SK-N-SH (cell line): Measurements from ENCODE around the gene WDR62. TPM values are rescaled to one million over a fixed set of nuclear protein-coding genes. Genes with fewer than 3 reads are reported as not detected.
"Not testable (repeated sequence)": the region's sequence is repeated elsewhere in the genome, so short reads cannot be mapped to it uniquely, and the experiment has no call there.

Experiments used
- CTCF ChIA-PET: fragments of 300-600, 350-600 bp; formaldehyde crosslinking; extraction: SDS; loops from one replicate; lab custom pipeline; 2021; lab: Yijun Ruan, JAX
- POLR2A ChIA-PET: fragments of 350-600 bp; sonication (Branson Sonifier 250); formaldehyde crosslinking; extraction: SDS; loops from one replicate; lab custom pipeline; 2020; ENCODE audit warnings: antibody characterized with exemption, inconsistent platforms; lab: Yijun Ruan, JAX
- DNase-seq: peaks from one replicate; pipeline ENCODE4 v3.0.0; 2012
- H2AFZ ChIP-seq: fragments of 200-600 bp; sonication (generic); 2 replicates; pipeline ENCODE4 v1.8.1; 2016; ENCODE audit warnings: antibody characterized with exemption, mild to moderate bottlenecking, low read depth
- H3F3A ChIP-seq: fragments of 200-600 bp; sonication (generic); replicated peaks from 2 replicates; pipeline ENCODE3; 2016; ENCODE audit warnings: antibody characterized with exemption, mild to moderate bottlenecking; ENCODE audit not compliant: insufficient read depth
- H3K27ac ChIP-seq, 2 experiments: fragments of 200-500 bp in 1 of 2; fragments of 200-600 bp in 1 of 2; sonication (Bioruptor generic) in 1 of 2; sonication (generic), shearing (Covaris generic) in 1 of 2; 2 replicates each; pipeline versions ENCODE4 v1.5.1 to v1.6.1; 2014 to 2016; ENCODE audit warnings: low read depth in 2 of 2, inconsistent platforms in 1 of 2, low read length in 1 of 2, mild to moderate bottlenecking in 1 of 2, mixed read lengths in 1 of 2
- H3K27me3 ChIP-seq: fragments of 200-600 bp; sonication (generic), shearing (Covaris generic); 2 replicates; pipeline ENCODE4 v1.6.1; 2016; ENCODE audit warnings: mixed run types; ENCODE audit not compliant: insufficient read depth
- H3K36me3 ChIP-seq, 2 experiments: fragments of 200-500 bp in 1 of 2; fragments of 200-600 bp in 1 of 2; sonication (Bioruptor generic) in 1 of 2; sonication (generic) in 1 of 2; replicated peaks in 1 of 2; 2 replicates each; pipeline versions ENCODE3 to v1.5.1; 2014 to 2016; ENCODE audit warnings: low read length in 1 of 2, mild to moderate bottlenecking in 1 of 2; ENCODE audit not compliant: insufficient read depth in 2 of 2, control insufficient read depth in 1 of 2
- H3K4me1 ChIP-seq, 2 experiments: fragments of 200-500 bp in 1 of 2; fragments of 200-600 bp in 1 of 2; sonication (Bioruptor generic) in 1 of 2; sonication (generic), shearing (Covaris generic) in 1 of 2; 2 replicates each; pipeline versions ENCODE4 v1.5.1 to v1.6.1; 2014 to 2016; ENCODE audit warnings: low read depth in 1 of 2, low read length in 1 of 2, mixed run types in 1 of 2; ENCODE audit not compliant: insufficient read depth in 2 of 2, control insufficient read depth in 1 of 2
- H3K4me2 ChIP-seq: fragments of 200-600 bp; sonication (generic), shearing (Covaris generic); 2 replicates; pipeline ENCODE4 v1.6.1; 2017; ENCODE audit warnings: mixed run types
- H3K4me3 ChIP-seq, 2 experiments: fragments of 200-500 bp in 1 of 2; fragments of 200-600 bp in 1 of 2; sonication (Bioruptor generic) in 1 of 2; sonication (generic), shearing (Covaris generic) in 1 of 2; 2 replicates each; pipeline versions ENCODE4 v1.5.1 to v1.8.1; 2014 to 2016; ENCODE audit warnings: low read depth in 2 of 2, inconsistent platforms in 1 of 2, low read length in 1 of 2, mild to moderate bottlenecking in 1 of 2, mixed read lengths in 1 of 2, moderate library complexity in 1 of 2
- H3K79me2 ChIP-seq: fragments of 200-600 bp; sonication (generic); 2 replicates; pipeline ENCODE4 v1.8.1; 2017; ENCODE audit warnings: mild to moderate bottlenecking; ENCODE audit not compliant: insufficient read depth
- H3K9ac ChIP-seq: fragments of 200-600 bp; sonication (generic); 2 replicates; pipeline ENCODE4 v1.6.1; 2017; ENCODE audit warnings: mixed run types
- H3K9me2 ChIP-seq: fragments of 200-600 bp; sonication (generic); 2 replicates; pipeline ENCODE4 v1.6.1; 2017; ENCODE audit warnings: mixed run types
- H3K9me3 ChIP-seq: fragments of 200-600 bp; sonication (generic); 2 replicates; pipeline ENCODE4 v1.6.1; 2017; ENCODE audit warnings: mixed run types, mild to moderate bottlenecking, moderate library complexity
- H4K20me1 ChIP-seq: fragments of 200-600 bp; sonication (generic); 2 replicates; pipeline ENCODE4 v1.6.1; 2017; ENCODE audit warnings: mild to moderate bottlenecking, mixed run types; ENCODE audit not compliant: insufficient read depth
- FOSL2 ChIP-seq: IDR thresholded peaks from 2 replicates; pipeline ENCODE4 v1.4.0; 2012; ENCODE audit warnings: low read depth, mild to moderate bottlenecking, moderate library complexity, borderline replicate concordance
- FOXJ3 ChIP-seq: sonication (generic); formaldehyde crosslinking; IDR thresholded peaks from 2 replicates; pipeline ENCODE4 v1.5.1; 2020; ENCODE audit warnings: mild to moderate bottlenecking, missing genetic modification reagents
- FOXM1 ChIP-seq: IDR thresholded peaks from 2 replicates; pipeline ENCODE4 v1.4.0; 2012; ENCODE audit warnings: low read depth, mild to moderate bottlenecking
- GATA2 ChIP-seq: sonication (generic); formaldehyde crosslinking; IDR thresholded peaks from 2 replicates; pipeline ENCODE4 v1.5.0; 2020; ENCODE audit warnings: mild to moderate bottlenecking, missing genetic modification reagents
- JUND ChIP-seq: IDR thresholded peaks from 2 replicates; pipeline ENCODE4 v1.4.0; 2012
- MEF2A ChIP-seq: IDR thresholded peaks from 2 replicates; pipeline ENCODE4 v1.4.0; 2012; ENCODE audit warnings: low read depth, borderline replicate concordance
- NFIC ChIP-seq: IDR thresholded peaks from 2 replicates; pipeline ENCODE4 v1.4.0; 2012; ENCODE audit warnings: borderline replicate concordance
- POLR2AphosphoS5 ChIP-seq: IDR thresholded peaks from 2 replicates; pipeline ENCODE4 v1.6.1; 2012; ENCODE audit warnings: low read depth, low read length
- RXRA ChIP-seq: IDR thresholded peaks from 2 replicates; pipeline ENCODE4 v1.4.0; 2012; ENCODE audit warnings: low read depth, mild to moderate bottlenecking, borderline replicate concordance
- SMC3 ChIP-seq: IDR thresholded peaks from 2 replicates; pipeline ENCODE4 v1.6.1; 2012; ENCODE audit warnings: low read depth, low read length, improper control_type of control experiment
- TAF1 ChIP-seq: IDR thresholded peaks from 2 replicates; pipeline ENCODE4 v1.6.1; 2012; ENCODE audit warnings: low read depth, mild to moderate bottlenecking, low read length, moderate library complexity, borderline replicate concordance
- WGBS: methylation state at CpG from one replicate; pipeline ENCODE4 v1.1.6; 2017; ENCODE audit warnings: low lambda C conversion rate; 5-methylcytosine and 5-hydroxymethylcytosine counted together
- polyA plus RNA-seq, 3 experiments: library from polyadenylated mRNA; depleted of rRNA; stranded (reverse); fragments of >200 nt; gene quantifications; 2 replicates each; pipeline ENCODE4 v1.2.3, GENCODE V29; 2012
- TF ChIP-seq, protein P1 (sequence below): fragments of 150-350 bp; IDR thresholded peaks from 2 replicates; pipeline ENCODE4 v1.6.1; 2016; ENCODE audit warnings: mild to moderate bottlenecking, low read depth, low read length

The WDR62 gene
- polyA plus RNA-seq, 1 of the 3 experiments (the other 2 are of a cell fraction) = 5.3 TPM

DNA sequence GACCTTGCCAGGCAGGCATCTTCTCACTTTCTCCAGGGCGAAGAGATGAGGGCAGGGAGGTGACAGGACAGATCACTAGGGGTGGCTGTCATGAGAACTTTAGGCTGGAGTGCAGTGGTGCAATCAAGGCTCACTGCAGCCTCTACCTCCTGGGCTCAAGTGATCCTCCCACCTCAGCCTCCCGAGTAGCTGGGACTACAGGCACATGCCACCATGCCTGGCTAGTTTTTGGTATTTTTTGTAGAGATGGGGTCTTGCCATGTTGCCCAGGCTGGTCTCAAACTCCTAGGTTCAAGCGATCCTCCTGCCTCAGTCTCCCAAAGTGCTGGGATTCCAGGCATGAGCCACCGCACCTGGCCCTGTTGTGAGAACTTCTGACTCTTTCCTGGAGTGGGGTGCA, 80.2 kb downstream of the WDR62 start:
- 93% methylated on average over 3 of the region's 4 CpGs for WGBS
- H2AFZ ChIP-seq, POLR2A ChIA-PET, H3K4me1 ChIP-seq, DNase-seq, H3K36me3 ChIP-seq, H3K4me3 ChIP-seq, H3K9ac ChIP-seq, H3K9me3 ChIP-seq, H3K27me3 ChIP-seq, H3K27ac ChIP-seq, H3K4me2 ChIP-seq, H3K79me2 ChIP-seq, H3K9me2 ChIP-seq, H4K20me1 ChIP-seq, CTCF ChIA-PET: not testable (repeated sequence)
- H3F3A ChIP-seq = peaks cover 21% of the 10 kb centered on the region

DNA sequence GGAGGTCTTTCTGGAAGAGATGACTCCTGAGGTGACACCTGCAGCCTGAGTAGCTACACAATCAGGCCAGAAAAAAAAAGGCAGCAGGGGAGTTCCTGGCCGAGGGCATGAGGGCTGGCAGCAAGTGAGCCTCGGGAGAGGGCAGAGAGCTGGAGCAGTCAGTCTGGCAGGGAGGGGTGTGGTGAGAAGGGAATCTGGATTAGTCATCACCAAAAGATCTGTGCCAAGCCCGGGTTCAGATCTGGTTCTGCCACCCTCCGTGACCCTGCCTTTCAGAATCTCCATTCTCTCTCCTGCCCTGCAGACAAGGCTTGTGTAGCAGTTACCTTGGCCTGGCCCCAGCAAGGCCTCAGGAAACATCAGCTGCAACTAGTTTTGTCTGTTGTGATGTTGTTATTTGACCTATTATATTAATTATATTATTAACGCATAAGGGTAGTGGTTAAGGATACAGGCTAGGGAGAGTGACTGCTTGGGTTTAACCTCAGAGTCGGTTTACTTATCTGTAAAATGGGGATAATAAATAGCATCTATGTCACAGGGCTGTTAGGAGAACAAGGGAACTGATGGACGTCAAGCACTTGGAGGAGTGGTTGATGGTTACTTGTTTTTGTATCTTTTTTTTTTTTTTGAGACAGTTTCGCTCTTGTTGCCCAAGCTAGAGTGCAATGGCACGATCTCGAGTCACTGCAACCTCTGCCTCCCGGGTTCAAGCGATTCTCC, 82.4 kb downstream of the WDR62 start:
- TF ChIP-seq POLR2AphosphoS5 (peak; percentile 15; the same call in 1 of the 2 replicates), FOSL2 (peak; percentile 65), NFIC (peak; percentile 68), RXRA (peak; percentile 87; the same call in 1 of the 2 replicates), JUND (peak; percentile 45; the same call in 1 of the 2 replicates), GATA2 (no peak)
- TF ChIP-seq, protein P1, sequence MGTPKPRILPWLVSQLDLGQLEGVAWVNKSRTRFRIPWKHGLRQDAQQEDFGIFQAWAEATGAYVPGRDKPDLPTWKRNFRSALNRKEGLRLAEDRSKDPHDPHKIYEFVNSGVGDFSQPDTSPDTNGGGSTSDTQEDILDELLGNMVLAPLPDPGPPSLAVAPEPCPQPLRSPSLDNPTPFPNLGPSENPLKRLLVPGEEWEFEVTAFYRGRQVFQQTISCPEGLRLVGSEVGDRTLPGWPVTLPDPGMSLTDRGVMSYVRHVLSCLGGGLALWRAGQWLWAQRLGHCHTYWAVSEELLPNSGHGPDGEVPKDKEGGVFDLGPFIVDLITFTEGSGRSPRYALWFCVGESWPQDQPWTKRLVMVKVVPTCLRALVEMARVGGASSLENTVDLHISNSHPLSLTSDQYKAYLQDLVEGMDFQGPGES = no peak
- Histone ChIP-seq H3K4me1 (peaks cover 14% of the 10 kb centered on the region in 2 experiments; a peak in 3 of 4 replicates), H3K4me3 (no peak overlapping the region), H3K79me2 (peaks cover 20% of the 10 kb centered on the region), H3K9me3 (no peaks in the 10 kb centered on the region), H3F3A (peaks cover 19% of the 10 kb centered on the region), H3K9ac (0 out of 2 replicates have a peak overlapping the region, but pooled peaks have one; percentile 9), H3K27ac (peak overlapping the region; percentile 23 to 26; a peak in 3 of 4 replicates), H4K20me1 (peaks cover 10% of the 10 kb centered on the region), H2AFZ (peak overlapping the region; percentile 44; the same call in 1 of the 2 replicates), H3K36me3 (peaks cover 0 to 8% of the 10 kb centered on the region in 2 experiments), H3K4me2 (peak overlapping the region; percentile 39; the same call in 1 of the 2 replicates), H3K9me2 (no peaks in the 10 kb centered on the region), H3K27me3 (no peaks in the 10 kb centered on the region)
- ChIA-PET POLR2A (interaction anchor here (1.3 kb wide), 1 partner anchor 9 kb away, joined by 4 read pairs; no protein-coding TSS in a partner anchor), CTCF (interaction anchor here (2.0 kb wide), 1 partner anchor 9 kb away, joined by 26 read pairs; no protein-coding TSS in a partner anchor)
- DNase-seq = no peak
- 61% methylated on average over 12 of the region's 12 CpGs for WGBS

DNA sequence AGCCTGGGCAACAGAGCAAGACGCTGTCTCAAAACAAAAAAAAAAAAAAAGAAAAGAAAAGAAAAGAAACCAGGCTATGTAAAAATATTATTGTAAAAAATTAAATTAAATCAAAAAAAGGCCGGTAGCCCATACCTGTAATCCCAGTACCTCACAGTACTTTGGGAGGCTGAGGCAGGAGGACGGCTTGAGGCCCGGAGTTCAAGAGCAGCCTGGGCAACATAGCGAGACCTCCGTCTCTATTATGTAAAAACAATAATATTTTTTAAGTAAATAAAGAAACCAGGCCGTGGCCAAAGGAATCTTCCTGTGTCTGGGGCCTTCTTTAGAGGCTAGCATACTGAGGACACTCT, 84.4 kb downstream of the WDR62 start:
- Histone ChIP-seq H3F3A (peaks cover 19% of the 10 kb centered on the region), H3K79me2 (peaks cover 33% of the 10 kb centered on the region), H3K4me1 (peaks cover 14% of the 10 kb centered on the region in 2 experiments; a peak in 3 of 4 replicates), H3K36me3 (peaks cover 11 to 19% of the 10 kb centered on the region in 2 experiments), H3K27me3 (no peaks in the 10 kb centered on the region), H2AFZ (no peak overlapping the region; the same call in 1 of the 2 replicates), H3K27ac (peak overlapping the region; percentile 87 to 93), H3K4me2 (peak overlapping the region; percentile 89), H3K9me2 (no peaks in the 10 kb centered on the region), H3K9me3 (no peaks in the 10 kb centered on the region), H3K4me3 (peak overlapping the region; percentile 80 to 90; a peak in 3 of 4 replicates), H3K9ac (peak overlapping the region; percentile 97), H4K20me1 (peaks cover 23% of the 10 kb centered on the region)
- CTCF ChIA-PET = interaction anchor here (1.6 kb wide), 1 partner anchor 11 kb away, joined by 6 read pairs; no protein-coding TSS in a partner anchor
- TF ChIP-seq JUND = no peak
- no peak for TF ChIP-seq POLR2AphosphoS5
- no peak for TF ChIP-seq FOXM1
- no peak for TF ChIP-seq SMC3
- no peak for TF ChIP-seq TAF1
- TF ChIP-seq, protein P1 = no peak
- no peak for TF ChIP-seq MEF2A
- TF ChIP-seq FOXJ3 = no peak
- POLR2A ChIA-PET = interaction anchor here (1.5 kb wide), 1 partner anchor 11 kb away, joined by 5 read pairs; no protein-coding TSS in a partner anchor
- no peak for DNase-seq
- 53% methylated on average over 7 of the region's 7 CpGs for WGBS
